ENCODE data around the gene USP3. TPM values are rescaled to one million over a fixed set of nuclear protein-coding genes. Genes with fewer than 3 reads are reported as not detected.

USP3 gene
- total and polyA plus RNA-seq, 2 donors (not counting 3 experiments of a cell fraction or from before 2014, with no cell fraction given): 18.8 to 52.4 TPM

DNA sequence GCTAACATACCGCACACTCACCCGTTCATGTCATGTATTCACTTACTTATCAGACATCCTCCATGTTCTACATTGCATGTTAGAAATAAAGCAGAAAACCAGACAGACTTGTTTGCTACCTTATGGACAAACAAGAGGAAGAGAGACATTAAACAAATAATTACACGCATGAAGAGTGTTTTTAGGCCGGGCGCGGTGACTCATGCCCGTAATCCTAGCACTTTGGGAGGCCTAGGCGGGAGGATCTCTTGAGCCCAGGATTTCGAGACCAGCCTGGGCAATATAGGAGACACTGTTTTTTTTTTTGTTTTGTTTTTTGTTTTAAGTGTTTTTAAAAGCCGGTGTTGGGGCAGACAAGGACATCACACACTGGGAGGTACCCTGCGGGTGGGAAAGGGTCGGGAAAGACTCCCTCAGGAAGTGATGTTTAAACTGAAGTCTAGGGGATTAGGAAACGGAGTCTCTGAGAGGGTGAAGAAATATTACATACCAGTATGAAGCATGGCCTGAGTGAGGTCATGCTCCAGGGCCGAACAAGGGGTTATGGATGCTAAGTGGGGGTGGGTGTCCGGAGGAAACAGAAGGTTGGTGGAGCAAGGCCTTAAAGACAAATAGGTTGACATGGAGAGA lies 2.1 kb upstream of the USP3 start:
- Histone ChIP-seq H3K79me2 (ENCODE audit: control insufficient read depth, insufficient read depth, low read length) (peaks cover 27% of the 10 kb centered on the region), H3K36me3 (ENCODE audit: control insufficient read depth in 2 of 2, extremely low read depth in 1 of 2, insufficient read depth in 2 of 2, low read length in 2 of 2) (no peaks in the 10 kb centered on the region), H3K9ac (replicated peaks; ENCODE audit: extremely low read depth, insufficient read depth, low read length) (no peak overlapping the region), H3K4me1 (ENCODE audit: control insufficient read depth, extremely low read depth, insufficient read depth, low read length) (peaks cover 43% of the 10 kb centered on the region), H3K4me2 (ENCODE audit: insufficient read depth, low read length) (peak overlapping the region; percentile 60), H2AFZ (ENCODE audit: low read depth, low read length) (peak overlapping the region; percentile 49), H3K27ac (ENCODE audit: insufficient read depth, low read depth, low read length) (peak overlapping the region; percentile 92), H3K4me3 (replicated peaks in 1 of 3; ENCODE audit: insufficient read depth in 1 of 3, low read depth in 1 of 3, low read length in 3 of 3) (no peak overlapping the region), H3K9me3 (replicated peaks; ENCODE audit: control insufficient read depth, insufficient read depth, low read length) (no peaks in the 10 kb centered on the region), H4K20me1 (replicated peaks; ENCODE audit: control insufficient read depth, extremely low read depth, insufficient read depth, low read length) (peaks cover 4% of the 10 kb centered on the region), H3K9me1 (replicated peaks; ENCODE audit: control insufficient read depth, extremely low read depth, insufficient read depth, low read length) (no peaks in the 10 kb centered on the region), H3K27me3 (ENCODE audit: control insufficient read depth in 2 of 2, insufficient read depth in 2 of 2, low read length in 2 of 2) (no peaks in the 10 kb centered on the region)
- intact Hi-C loops (cut with micrococcal nuclease) (loop anchor here (2.0 to 5.0 kb wide), 5 partner anchors 35 to 605 kb away; no protein-coding TSS in a partner anchor), dilution Hi-C loops (cut with MboI; ENCODE audit: extremely low pct_ligation_motif_present, low sequenced_read_pairs) (no loop called here)
- TF ChIP-seq FOS (IDR thresholded peaks at IDR 0.05; ENCODE audit: borderline replicate concordance, insufficient read depth, low read length) (no peak), POLR2AphosphoS5 (IDR thresholded peaks at IDR 0.05; ENCODE audit: insufficient read depth, low read depth, low read length) (no peak), MYC (IDR thresholded peaks at IDR 0.05; ENCODE audit: low read depth, low read length) (no peak), GATA2 (IDR thresholded peaks at IDR 0.05; ENCODE audit: insufficient read depth, insufficient read length, low read depth, low read length) (no peak), POLR2A (IDR thresholded peaks at IDR 0.05; ENCODE audit: low read depth, low read length) (no peak), EZH2 (IDR thresholded peaks at IDR 0.05; ENCODE audit: borderline replicate concordance, low read depth, low read length, severe bottlenecking) (no peak), JUN (IDR thresholded peaks at IDR 0.05; ENCODE audit: borderline replicate concordance, insufficient read depth, insufficient read length, low read depth) (no peak)
- TF ChIP-seq, protein P1, sequence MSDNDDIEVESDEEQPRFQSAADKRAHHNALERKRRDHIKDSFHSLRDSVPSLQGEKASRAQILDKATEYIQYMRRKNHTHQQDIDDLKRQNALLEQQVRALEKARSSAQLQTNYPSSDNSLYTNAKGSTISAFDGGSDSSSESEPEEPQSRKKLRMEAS (IDR thresholded peaks at IDR 0.05; ENCODE audit: insufficient read depth, insufficient read length): no peak
- TF ChIP-seq, protein P2, sequence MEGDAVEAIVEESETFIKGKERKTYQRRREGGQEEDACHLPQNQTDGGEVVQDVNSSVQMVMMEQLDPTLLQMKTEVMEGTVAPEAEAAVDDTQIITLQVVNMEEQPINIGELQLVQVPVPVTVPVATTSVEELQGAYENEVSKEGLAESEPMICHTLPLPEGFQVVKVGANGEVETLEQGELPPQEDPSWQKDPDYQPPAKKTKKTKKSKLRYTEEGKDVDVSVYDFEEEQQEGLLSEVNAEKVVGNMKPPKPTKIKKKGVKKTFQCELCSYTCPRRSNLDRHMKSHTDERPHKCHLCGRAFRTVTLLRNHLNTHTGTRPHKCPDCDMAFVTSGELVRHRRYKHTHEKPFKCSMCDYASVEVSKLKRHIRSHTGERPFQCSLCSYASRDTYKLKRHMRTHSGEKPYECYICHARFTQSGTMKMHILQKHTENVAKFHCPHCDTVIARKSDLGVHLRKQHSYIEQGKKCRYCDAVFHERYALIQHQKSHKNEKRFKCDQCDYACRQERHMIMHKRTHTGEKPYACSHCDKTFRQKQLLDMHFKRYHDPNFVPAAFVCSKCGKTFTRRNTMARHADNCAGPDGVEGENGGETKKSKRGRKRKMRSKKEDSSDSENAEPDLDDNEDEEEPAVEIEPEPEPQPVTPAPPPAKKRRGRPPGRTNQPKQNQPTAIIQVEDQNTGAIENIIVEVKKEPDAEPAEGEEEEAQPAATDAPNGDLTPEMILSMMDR (IDR thresholded peaks at IDR 0.05; ENCODE audit: extremely low read depth in 1 of 2, insufficient read depth in 1 of 2, low read depth in 1 of 2, low read length in 2 of 2): no peak
- POLR2A ChIA-PET: no interaction called here
- DNase-seq (ENCODE audit: low read depth, low spot score): peak; percentile 29
- no peak for FAIRE-seq
- CTCF ChIA-PET: interaction anchor here (1.2 to 6.4 kb wide), 8 partner anchors 8 to 213 kb away, joined by 3 to 76 read pairs (median 8); no protein-coding TSS in a partner anchor
- BruUV-seq (replicated peaks): no TSS peak

All from endothelial cell of umbilical vein (primary cell).